H9 (cell line): ENCODE measurements around the gene B3GNT3. TPM values are rescaled to one million over a fixed set of nuclear protein-coding genes. Genes with fewer than 3 reads are reported as not detected.

Experiments used
- DNase-seq: peaks from one replicate; pipeline ENCODE4 v3.0.0-alpha.2; 2017
- H2AFZ ChIP-seq: one replicate; pipeline ENCODE4 v1.6.1; 2013; ENCODE audit warnings: mild to moderate bottlenecking, low read length, control low read depth, moderate library complexity
- H2AK5ac ChIP-seq: 2 replicates; pipeline ENCODE4 v1.6.1; 2013; ENCODE audit warnings: low read length, control low read depth, mixed read lengths; ENCODE audit not compliant: insufficient read length
- H2BK120ac ChIP-seq: one replicate; pipeline ENCODE4 v1.6.1; 2013; ENCODE audit warnings: low read depth, mild to moderate bottlenecking, low read length, control low read depth, inconsistent platforms; ENCODE audit not compliant: poor library complexity, severe bottlenecking
- H2BK12ac ChIP-seq: 2 replicates; pipeline ENCODE4 v1.6.1; 2013; ENCODE audit warnings: low read length, control low read depth, mixed read lengths, low read depth; ENCODE audit not compliant: insufficient read length
- H2BK15ac ChIP-seq: 2 replicates; pipeline ENCODE4 v1.6.1; 2013; ENCODE audit warnings: low read depth, low read length, control low read depth
- H2BK20ac ChIP-seq: one replicate; pipeline ENCODE4 v1.6.1; 2013; ENCODE audit warnings: low read depth, mild to moderate bottlenecking, low read length, control low read depth, inconsistent platforms; ENCODE audit not compliant: poor library complexity, severe bottlenecking
- H2BK5ac ChIP-seq: 2 replicates; pipeline ENCODE4 v1.6.1; 2013; ENCODE audit warnings: low read length, control low read depth, mixed read lengths; ENCODE audit not compliant: insufficient read length
- H3K14ac ChIP-seq: 2 replicates; pipeline ENCODE4 v1.6.1; 2013; ENCODE audit warnings: low read length, control low read depth; ENCODE audit not compliant: insufficient read depth
- H3K18ac ChIP-seq: 2 replicates; pipeline ENCODE4 v1.6.1; 2013; ENCODE audit warnings: low read depth, mild to moderate bottlenecking, mixed read lengths, low read length, control low read depth; ENCODE audit not compliant: insufficient read length
- H3K23ac ChIP-seq: 2 replicates; pipeline ENCODE4 v1.6.1; 2013; ENCODE audit warnings: low read length, control low read depth, mixed read lengths, low read depth; ENCODE audit not compliant: insufficient read length
- H3K23me2 ChIP-seq: 2 replicates; pipeline ENCODE4 v1.6.1; 2013; ENCODE audit warnings: low read depth, mild to moderate bottlenecking, mixed read lengths, low read length, control low read depth; ENCODE audit not compliant: insufficient read length, poor library complexity, severe bottlenecking
- H3K27ac ChIP-seq: 2 replicates; pipeline ENCODE4 v1.5.1; 2013; ENCODE audit warnings: low read length, control low read depth, mixed read lengths, low read depth; ENCODE audit not compliant: insufficient read length
- H3K27me3 ChIP-seq: 2 replicates; pipeline ENCODE4 v1.6.1; 2013; ENCODE audit warnings: low read length, control low read depth, inconsistent platforms; ENCODE audit not compliant: insufficient read depth
- H3K4ac ChIP-seq: 2 replicates; pipeline ENCODE4 v1.6.1; 2013; ENCODE audit warnings: low read depth, mild to moderate bottlenecking, control low read depth, inconsistent platforms, low read length, moderate library complexity
- H3K4me1 ChIP-seq: 2 replicates; pipeline ENCODE4 v1.6.1; 2013; ENCODE audit warnings: low read length, control low read depth, inconsistent platforms; ENCODE audit not compliant: insufficient read depth
- H3K4me2 ChIP-seq: 2 replicates; pipeline ENCODE4 v1.6.1; 2013; ENCODE audit warnings: low read length, control low read depth, mixed read lengths; ENCODE audit not compliant: insufficient read length, insufficient read depth
- H3K56ac ChIP-seq: 2 replicates; pipeline ENCODE4 v1.6.1; 2013; ENCODE audit warnings: low read depth, mild to moderate bottlenecking, mixed read lengths, low read length, control low read depth; ENCODE audit not compliant: insufficient read length
- H3K79me1 ChIP-seq: 2 replicates; pipeline ENCODE4 v1.6.1; 2013; ENCODE audit warnings: low read depth, mild to moderate bottlenecking, moderate library complexity, low read length, control low read depth, inconsistent platforms; ENCODE audit not compliant: insufficient read depth, poor library complexity, severe bottlenecking
- H3K79me2 ChIP-seq: 2 replicates; pipeline ENCODE4 v1.6.1; 2013; ENCODE audit warnings: low read length, control low read depth, inconsistent platforms; ENCODE audit not compliant: insufficient read depth
- H3K9ac ChIP-seq: 2 replicates; pipeline ENCODE4 v1.6.1; 2013; ENCODE audit warnings: low read length, control low read depth, mixed read lengths; ENCODE audit not compliant: insufficient read length; ENCODE audit errors: extremely low read depth
- H3K9me3 ChIP-seq: one replicate; pipeline ENCODE4 v1.6.1; 2013; ENCODE audit warnings: low read depth, low read length, inconsistent platforms; ENCODE audit not compliant: control insufficient read depth
- H3T11ph ChIP-seq: one replicate; pipeline ENCODE4 v1.6.1; 2013; ENCODE audit warnings: mild to moderate bottlenecking, low read length, control low read depth, inconsistent platforms
- H4K20me1 ChIP-seq: one replicate; pipeline ENCODE4 v1.6.1; 2013; ENCODE audit not compliant: control insufficient read depth, insufficient read length, insufficient read depth
- H4K5ac ChIP-seq: 2 replicates; pipeline ENCODE4 v1.6.1; 2013; ENCODE audit warnings: low read depth, mild to moderate bottlenecking, mixed read lengths, low read length, control low read depth; ENCODE audit not compliant: insufficient read length
- H4K8ac ChIP-seq: replicated peaks from 2 replicates; pipeline ENCODE4 v1.6.1; 2013; ENCODE audit warnings: low read length, control low read depth, mixed read lengths, low read depth; ENCODE audit not compliant: insufficient read length
- H4K91ac ChIP-seq: 2 replicates; pipeline ENCODE4 v1.6.1; 2013; ENCODE audit warnings: low read depth, mild to moderate bottlenecking, moderate library complexity, mixed read lengths, low read length, control low read depth; ENCODE audit not compliant: insufficient read length
- H3K27ac Mint-ChIP-seq, 3 experiments: 2 replicates in 2 of 3; 3 replicates in 1 of 3; pipeline ENCODE4 v1.8.0; 2020 to 2021; ENCODE audit warnings: mixed read lengths in 3 of 3, mild to moderate bottlenecking in 1 of 3, moderate library complexity in 1 of 3
- H3K27me3 Mint-ChIP-seq: 2 replicates; pipeline ENCODE4 v1.8.0; 2021; ENCODE audit warnings: low read depth, mild to moderate bottlenecking, moderate library complexity, mixed read lengths
- H3K36me3 Mint-ChIP-seq, 3 experiments: 2 replicates in 2 of 3; 3 replicates in 1 of 3; pipeline ENCODE4 v1.8.0; 2020 to 2021; ENCODE audit warnings: low read depth in 3 of 3, mixed read lengths in 3 of 3; ENCODE audit not compliant: insufficient read depth in 1 of 3
- H3K4me1 Mint-ChIP-seq, 2 experiments: 2 replicates each; pipeline ENCODE4 v1.8.0; 2020; ENCODE audit warnings: mixed read lengths in 2 of 2
- H3K4me3 Mint-ChIP-seq, 2 experiments: 2 replicates in 1 of 2; 3 replicates in 1 of 2; pipeline ENCODE4 v1.8.0; 2020 to 2021; ENCODE audit warnings: mild to moderate bottlenecking in 2 of 2, mixed read lengths in 2 of 2, moderate library complexity in 1 of 2
- H3K9me3 Mint-ChIP-seq, 2 experiments: 2 replicates in 1 of 2; 3 replicates in 1 of 2; pipeline ENCODE4 v1.8.0; 2020; ENCODE audit warnings: mild to moderate bottlenecking in 2 of 2, mixed read lengths in 2 of 2, moderate library complexity in 1 of 2
- CTCF ChIP-seq: fragments of 200-600 bp; sonication (generic); conservative IDR thresholded peaks from 3 replicates; pipeline ENCODE4 v1.8.0; 2021; ENCODE audit warnings: antibody characterized with exemption, mild to moderate bottlenecking
- WGBS: extraction: QIAGEN DNeasy Blood & Tissue Kit; methylation state at CpG from one replicate; pipeline ENCODE4 v1.1.7; 2013; ENCODE audit warnings: missing lambda C conversion rate, low lambda C conversion rate, mixed read lengths; ENCODE audit not compliant: insufficient read length; ENCODE audit errors: extremely low coverage; 5-methylcytosine and 5-hydroxymethylcytosine counted together
- total RNA-seq: library from RNA; stranded (reverse); gene quantifications from 2 replicates; pipeline ENCODE4 v1.2.1, GENCODE V29; 2021

Gene B3GNT3
- total RNA-seq, 1 experiment from 2014 or later = 0.96 TPM

- no CpG with 5 or more reads among the region's 50 CpGs for WGBS
- H2AK5ac ChIP-seq = no peak overlapping the region
- H2BK20ac ChIP-seq = no peak overlapping the region
- peak overlapping the region; percentile 62; the same call in 1 of the 2 replicates for H3K14ac ChIP-seq
- no peak overlapping the region for H4K8ac ChIP-seq
- H2BK12ac ChIP-seq = no peak overlapping the region
- H3K36me3 Mint-ChIP-seq = no peaks in the 10 kb centered on the region
- H3K9me3 ChIP-seq = no peaks in the 10 kb centered on the region
- H3K23ac ChIP-seq = no peak overlapping the region
- peak overlapping the region; percentile 74 for H3K4me2 ChIP-seq
- H3K23me2 ChIP-seq = peaks cover 8% of the 10 kb centered on the region
- peak overlapping the region; percentile 45 for H3K9ac ChIP-seq
- H3K9me3 Mint-ChIP-seq = no peaks in the 10 kb centered on the region; a peak in 1 of 5 replicates
- H3K27me3 Mint-ChIP-seq = peaks cover 8% of the 10 kb centered on the region
- H2AFZ ChIP-seq = peak overlapping the region; percentile 41
- no peak overlapping the region for H3T11ph ChIP-seq
- peak overlapping the region; percentile 29 for H3K27ac ChIP-seq
- no peak overlapping the region for H3K4ac ChIP-seq
- no peaks in the 10 kb centered on the region for H4K20me1 ChIP-seq
- H4K5ac ChIP-seq = no peak overlapping the region
- H3K56ac ChIP-seq = no peak overlapping the region
- no peaks in the 10 kb centered on the region; the same call in 1 of the 2 replicates for H3K4me1 ChIP-seq
- DNase-seq = peak; percentile 97
- no peak overlapping the region for H2BK15ac ChIP-seq
- H3K79me1 ChIP-seq = no peaks in the 10 kb centered on the region
- no peaks in the 10 kb centered on the region for H3K79me2 ChIP-seq
- TF ChIP-seq CTCF = no peak
- H2BK120ac ChIP-seq = no peak overlapping the region
- H3K18ac ChIP-seq = peak overlapping the region; percentile 37
- H3K27ac Mint-ChIP-seq = peak overlapping the region; percentile 94 to 99 (median 99)
- peak overlapping the region; percentile 74 to 93 for H3K4me3 Mint-ChIP-seq
- no peak overlapping the region for H4K91ac ChIP-seq
- H3K27me3 ChIP-seq = no peaks in the 10 kb centered on the region
- H3K4me1 Mint-ChIP-seq = peaks cover 13 to 31% of the 10 kb centered on the region in 2 experiments
- no peak overlapping the region for H2BK5ac ChIP-seq
Observed at GRCh38 chr19:17830567-17831418, 35.9 kb downstream of the B3GNT3 start.
